HepG2 (cell line): ENCODE data around the gene CCDC57. TPM values are rescaled to one million over a fixed set of nuclear protein-coding genes. Genes with fewer than 3 reads are reported as not detected.

Experiments
- FOSL2 ChIP-seq: sonication (generic); formaldehyde crosslinking; IDR thresholded peaks from 2 replicates; pipeline ENCODE4 v1.4.0; 2020; ENCODE audit warnings: missing genetic modification reagents
- HNRNPH1 ChIP-seq: fragments of 200-400 bp; formaldehyde crosslinking; optimal IDR thresholded peaks from 2 replicates; pipeline ENCODE3; 2017; ENCODE audit warnings: mild to moderate bottlenecking, low read depth, low read length
- MLXIP ChIP-seq: sonication (generic); formaldehyde crosslinking; IDR thresholded peaks from 2 replicates; pipeline ENCODE4 v1.9.0; 2021; ENCODE audit warnings: missing genetic modification reagents, borderline replicate concordance
- NFYB ChIP-seq: sonication (generic); formaldehyde crosslinking; IDR thresholded peaks from 2 replicates; pipeline ENCODE4 v1.4.0; 2020; ENCODE audit warnings: missing genetic modification reagents
- NR2F6 ChIP-seq, 2 experiments: IDR thresholded peaks; 2 replicates each; pipeline ENCODE4 v1.6.1; 2016; ENCODE audit warnings: antibody characterized with exemption in 1 of 2, mild to moderate bottlenecking in 1 of 2
- PCBP1 ChIP-seq: fragments of 200-400 bp; formaldehyde crosslinking; IDR thresholded peaks from 2 replicates; pipeline ENCODE4 v1.6.1; 2017; ENCODE audit warnings: mild to moderate bottlenecking, low read depth, low read length, borderline replicate concordance
- PHF20 ChIP-seq: sonication (generic); formaldehyde crosslinking; IDR thresholded peaks from 2 replicates; pipeline ENCODE4 v1.5.0; 2020; ENCODE audit warnings: mild to moderate bottlenecking, missing genetic modification reagents
- RARG ChIP-seq: sonication (generic); formaldehyde crosslinking; IDR thresholded peaks from 2 replicates; pipeline ENCODE4 v1.4.0; 2020; ENCODE audit warnings: low read depth, mild to moderate bottlenecking, missing genetic modification reagents
- SOX5 ChIP-seq: IDR thresholded peaks from 2 replicates; pipeline ENCODE4 v1.6.1; 2016; ENCODE audit warnings: borderline replicate concordance
- SP1 ChIP-seq, 2 experiments: fragments of 450-650 bp in 1 of 2; sonication (generic) in 1 of 2; formaldehyde crosslinking in 1 of 2; IDR thresholded peaks; 2 replicates each; pipeline versions ENCODE4 v1.4.0 to v1.6.1; 2016 to 2020; ENCODE audit warnings: missing genetic modification reagents in 1 of 2
- TAF15 ChIP-seq: fragments of 200-400 bp; formaldehyde crosslinking; IDR thresholded peaks from one replicate; pipeline ENCODE4 v1.6.1; 2018; ENCODE audit warnings: mild to moderate bottlenecking, low read depth, low read length; ENCODE audit not compliant: poor library complexity, severe bottlenecking
- YY1 ChIP-seq: IDR thresholded peaks from 2 replicates; pipeline ENCODE4 v1.6.1; 2011; ENCODE audit warnings: low read length, low read depth, moderate library complexity, mild to moderate bottlenecking; ENCODE audit not compliant: insufficient read depth, insufficient replicate concordance
- ZBTB21 ChIP-seq: sonication (generic); formaldehyde crosslinking; IDR thresholded peaks from 2 replicates; pipeline ENCODE4 v1.4.0; 2020; ENCODE audit warnings: missing genetic modification reagents
- ZMYM3 ChIP-seq: sonication (generic); formaldehyde crosslinking; IDR thresholded peaks from 2 replicates; pipeline ENCODE4 v1.5.1; 2020; ENCODE audit warnings: mild to moderate bottlenecking, missing genetic modification reagents
- ZNF101 ChIP-seq: sonication (generic); formaldehyde crosslinking; IDR thresholded peaks from 2 replicates; pipeline ENCODE4 v1.4.0; 2020; ENCODE audit warnings: mild to moderate bottlenecking, low read depth, missing genetic modification reagents, borderline replicate concordance
- ZNF124 ChIP-seq: sonication (generic); formaldehyde crosslinking; IDR thresholded peaks from 2 replicates; pipeline ENCODE4 v1.4.0; 2020; ENCODE audit warnings: missing genetic modification reagents
- ZNF251 ChIP-seq: sonication (generic); formaldehyde crosslinking; IDR thresholded peaks from 2 replicates; pipeline ENCODE4 v1.9.0; 2021; ENCODE audit warnings: mild to moderate bottlenecking, missing genetic modification reagents
- ZNF296 ChIP-seq: sonication (generic); formaldehyde crosslinking; conservative IDR thresholded peaks from 2 replicates; pipeline ENCODE4 v1.5.0; 2020; ENCODE audit warnings: mild to moderate bottlenecking, missing genetic modification reagents
- ZNF414 ChIP-seq: sonication (generic); formaldehyde crosslinking; IDR thresholded peaks from 2 replicates; pipeline ENCODE4 v1.5.0; 2020; ENCODE audit warnings: missing genetic modification reagents
- ZNF503 ChIP-seq: sonication (generic); formaldehyde crosslinking; IDR thresholded peaks from 2 replicates; pipeline ENCODE4 v1.4.0; 2020; ENCODE audit warnings: missing genetic modification reagents
- ZNF597 ChIP-seq: sonication (generic); formaldehyde crosslinking; IDR thresholded peaks from 2 replicates; pipeline ENCODE4 v1.5.0; 2020; ENCODE audit warnings: missing genetic modification reagents
- ZNF772 ChIP-seq: sonication (generic); formaldehyde crosslinking; IDR thresholded peaks from 2 replicates; pipeline ENCODE4 v1.5.0; 2020; ENCODE audit warnings: mild to moderate bottlenecking, missing genetic modification reagents
- ZNF788 ChIP-seq: sonication (generic); formaldehyde crosslinking; IDR thresholded peaks from 2 replicates; pipeline ENCODE4 v1.5.0; 2020; ENCODE audit warnings: mild to moderate bottlenecking, missing genetic modification reagents, borderline replicate concordance
- polyA plus RNA-seq, 8 experiments: library from polyadenylated mRNA; depleted of rRNA in 3 of 8; stranded (reverse) in 7 of 8; unstranded in 1 of 8; fragments of >200 nt; fragmentation: Illumina TruSeq in 4 of 8; extraction: Trizol in 4 of 8; gene quantifications; 2 replicates each; pipeline versions ENCODE4 v1.2.1 to v1.2.3, GENCODE V29; 2011 to 2016; ENCODE audit warnings: low read depth in 4 of 8, missing spikeins in 1 of 8, mixed read lengths in 1 of 8; ENCODE audit not compliant: insufficient read depth in 1 of 8
- total RNA-seq, 5 experiments: library from RNA; depleted of rRNA; stranded (reverse); fragments of >200 nt; fragmentation: Illumina TruSeq; extraction: Trizol; gene quantifications; 2 replicates each; pipeline ENCODE4 v1.2.3, GENCODE V29; 2016; ENCODE audit warnings: low read depth in 1 of 5

The CCDC57 gene
- total and polyA plus RNA-seq, 2 of the 13 experiments (the other 11 are each of a cell fraction or from before 2014, with no cell fraction given), result 59.3 to 59.9 TPM

GRCh38 chr17:82230609-82231311, 18.1 kb upstream of the CCDC57 start (continued):
- peak; percentile 89; the same call in 1 of the 2 replicates for TF ChIP-seq MLXIP (CRISPR knock-in tag)
- TF ChIP-seq SOX5 (CRISPR knock-in tag), result peak; percentile 49; the same call in 1 of the 2 replicates
- peak; percentile 98 for TF ChIP-seq ZNF251
- peak; percentile 97; the same call in 1 of the 2 replicates for TF ChIP-seq ZNF788 (CRISPR knock-in tag)
- no peak for TF ChIP-seq HNRNPH1
- TF ChIP-seq PCBP1, result no peak
- peak; percentile 45; the same call in 1 of the 2 replicates for TF ChIP-seq ZMYM3 (CRISPR knock-in tag)
- TF ChIP-seq NFYB (CRISPR knock-in tag), result peak; percentile 53
- TF ChIP-seq YY1, result peak; percentile 89
- no peak; the same call in none of the 2 replicates for TF ChIP-seq NR2F6 (IDR thresholded peaks at IDR 0.05)
- TF ChIP-seq NR2F6 (CRISPR knock-in tag; IDR thresholded peaks at IDR 0.05), result peak; percentile 86
- TF ChIP-seq ZNF414, result peak; percentile 85; the same call in 1 of the 2 replicates
- TF ChIP-seq SP1 (IDR thresholded peaks at IDR 0.05), result no peak
- peak; percentile 80 for TF ChIP-seq SP1 (CRISPR knock-in tag; IDR thresholded peaks at IDR 0.05)
- no peak for TF ChIP-seq ZBTB21 (CRISPR knock-in tag)
- TF ChIP-seq TAF15, result peak; percentile 51
- peak; percentile 80 for TF ChIP-seq ZNF124 (CRISPR knock-in tag)
- no peak; the same call in 1 of the 2 replicates for TF ChIP-seq FOSL2
- TF ChIP-seq RARG (CRISPR knock-in tag), result peak; percentile 95; the same call in 1 of the 2 replicates
- peak; percentile 63; the same call in 1 of the 2 replicates for TF ChIP-seq ZNF101 (CRISPR knock-in tag)
- TF ChIP-seq ZNF296, result peak; percentile 90
- peak; percentile 64; the same call in 1 of the 2 replicates for TF ChIP-seq PHF20 (CRISPR knock-in tag)
- TF ChIP-seq ZNF597 (CRISPR knock-in tag), result no peak
- peak; percentile 98 for TF ChIP-seq ZNF772
- TF ChIP-seq ZNF503 (CRISPR knock-in tag), result peak; percentile 96
